Activated CD4-positive, alpha-beta T cell treated with anti-CD3 and anti-CD28 coated beads, Interleukin-2, amount 50 U/mL, for 4 hours (primary cell): ENCODE results near the gene GLP1R.
A peak's percentile ranks its signal among the peaks of the same experiment; 100 is the strongest.
"Not testable (repeated sequence)": the region's sequence is repeated elsewhere in the genome, so short reads cannot be mapped to it uniquely, and the experiment has no call there.

ENCODE experiments used
- DNase-seq, 2 experiments: peaks; one replicate each; pipeline ENCODE4 v3.0.0-alpha.2; 2020

The GLP1R gene

DNA sequence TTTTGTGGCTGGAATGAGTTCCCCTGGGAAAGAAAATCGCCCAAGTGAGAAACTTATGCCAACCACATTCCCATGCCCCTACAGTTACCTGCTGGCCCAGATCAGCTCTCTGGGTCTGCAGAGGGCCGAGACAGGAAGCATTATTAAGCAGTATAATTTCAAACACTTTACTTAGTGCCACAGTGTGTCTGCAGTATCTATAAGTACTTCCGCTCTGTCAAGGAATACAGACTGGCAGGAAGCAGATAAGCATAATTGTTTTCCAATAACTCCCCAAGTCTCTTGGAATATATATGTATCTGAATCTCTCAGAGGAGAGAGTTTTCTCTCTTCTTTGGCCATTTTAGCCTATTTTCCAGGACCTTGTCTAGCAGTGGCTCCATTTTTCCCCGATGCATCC, 41.5 kb downstream of the GLP1R start:
- DNase-seq, result no peak

- no peak for DNase-seq
Measured at GRCh38 chr6:39091220-39091619, 42.6 kb downstream of the GLP1R start.

DNA sequence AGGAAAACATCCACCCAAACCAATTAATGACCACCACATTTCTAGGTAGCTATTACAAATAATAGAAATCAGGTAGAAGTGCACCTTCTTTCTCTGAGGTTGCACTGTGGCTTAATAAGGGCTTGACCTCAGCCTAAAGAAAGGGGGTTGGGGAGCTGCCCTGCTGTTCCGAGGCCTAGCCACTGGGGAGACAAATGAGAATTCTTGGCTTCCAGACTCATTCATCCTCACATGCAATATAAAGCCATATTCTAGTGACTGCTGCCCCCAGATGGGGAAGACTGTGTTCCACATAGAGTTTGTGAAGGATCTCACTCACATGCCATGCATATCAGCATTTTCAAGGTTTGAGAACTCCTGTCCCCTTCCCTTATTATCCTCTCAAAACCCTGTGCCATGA, 43.5 kb downstream of the GLP1R start:
- DNase-seq, result no peak

DNA sequence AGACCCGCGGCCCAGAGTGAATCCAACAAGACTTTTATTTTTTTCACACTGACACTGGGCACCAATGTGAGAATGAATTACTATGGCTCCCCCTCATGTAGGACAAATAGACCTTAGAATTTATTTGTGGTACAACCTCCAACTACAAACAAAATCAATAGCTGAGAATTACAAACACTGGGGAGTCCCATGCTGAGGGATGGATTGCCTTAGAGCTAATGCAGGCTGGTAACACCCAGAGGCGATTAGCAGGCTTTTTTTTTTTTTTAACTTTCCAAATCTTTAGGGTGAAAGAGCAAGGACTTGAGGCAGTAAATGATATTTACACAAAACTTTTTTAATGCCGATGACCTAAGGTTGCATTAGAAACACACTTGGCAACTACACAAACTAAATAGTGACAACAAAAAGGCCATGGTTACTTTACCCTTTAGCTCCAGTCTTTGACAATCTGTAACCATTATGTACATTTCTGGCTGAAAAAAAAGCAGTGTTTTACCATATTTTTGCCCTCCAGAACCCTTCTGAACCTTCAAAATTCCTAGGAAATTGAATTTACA, 44.6 kb downstream of the GLP1R start:
- DNase-seq, result no peak

DNA sequence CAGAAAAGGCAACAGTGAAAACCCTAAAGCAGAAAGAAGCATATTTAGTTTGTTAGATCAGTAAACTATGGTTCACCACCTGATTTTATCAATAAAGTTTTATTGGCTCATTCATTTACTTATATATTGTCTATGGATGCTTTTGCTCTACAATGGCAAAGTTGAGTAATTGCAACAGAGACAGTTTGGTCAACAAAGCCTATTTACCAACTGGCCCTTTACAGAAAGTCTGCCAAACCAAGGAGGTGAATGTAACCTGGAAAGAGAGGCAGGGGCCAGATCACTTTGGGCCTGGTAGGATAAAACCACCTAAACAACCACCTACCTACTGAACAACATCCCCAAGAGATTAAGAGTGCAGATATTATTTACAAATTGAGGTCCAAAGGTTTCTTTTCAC, 47.0 kb downstream of the GLP1R start:
- no peak for DNase-seq

- no peak for DNase-seq
Measured at GRCh38 chr6:39100358-39100757, 51.8 kb downstream of the GLP1R start.

- DNase-seq, result no peak
Measured at GRCh38 chr6:39102071-39102820, 53.7 kb downstream of the GLP1R start.

DNA sequence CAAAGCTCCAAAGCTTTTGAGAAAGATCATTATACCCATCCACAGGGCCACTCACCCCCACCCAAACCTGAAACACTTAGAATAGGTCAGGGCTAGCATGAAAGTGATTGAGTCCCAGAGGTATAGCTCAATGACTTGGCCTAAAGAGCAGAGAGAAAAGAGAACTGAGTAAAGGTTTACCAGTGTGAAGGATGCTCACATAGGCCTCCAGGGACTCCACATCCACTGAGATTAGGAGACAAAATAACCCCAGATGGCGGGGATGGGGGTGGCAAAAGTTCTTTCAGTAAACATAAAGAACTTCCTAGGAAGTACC, 54.2 kb downstream of the GLP1R start:
- no peak for DNase-seq

DNA sequence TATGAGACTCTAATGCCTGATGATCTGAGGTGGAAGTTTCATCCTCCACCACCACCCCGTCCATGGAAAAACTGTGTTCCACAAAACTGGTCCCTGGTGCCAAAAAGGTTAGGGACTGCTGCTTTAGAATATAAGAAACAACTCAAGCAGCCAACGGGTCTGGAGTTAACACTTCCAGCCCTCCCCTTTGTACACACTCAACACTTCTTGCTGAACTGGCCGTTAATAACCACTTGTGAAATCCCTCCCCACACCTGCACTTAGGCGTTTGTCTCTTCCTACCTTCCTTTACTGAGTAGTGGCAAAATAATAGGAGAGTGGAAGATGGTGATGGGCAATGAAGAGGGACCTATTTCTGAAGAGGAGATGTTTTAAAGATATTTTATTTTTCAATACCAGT, 55.9 kb downstream of the GLP1R start:
- DNase-seq, result no peak

DNA sequence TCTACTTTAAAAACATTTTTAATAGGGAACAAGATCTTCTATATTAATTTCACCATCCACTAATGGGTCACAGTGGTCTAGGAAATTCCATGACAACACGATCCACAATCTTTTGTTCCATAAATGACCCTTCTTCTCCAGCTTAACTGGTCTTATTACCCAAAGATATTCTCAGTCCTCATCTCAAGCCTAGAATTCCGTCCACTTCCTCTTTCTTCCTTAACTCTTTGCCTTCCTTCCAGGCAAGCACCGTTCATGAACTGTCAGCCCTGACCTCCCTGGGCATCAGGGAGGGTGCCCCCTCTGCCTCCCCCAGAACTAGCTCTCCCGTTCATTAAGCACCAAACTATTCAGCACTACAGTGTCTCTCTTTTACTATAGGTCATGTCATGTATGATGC, 58.5 kb downstream of the GLP1R start:
- no peak for DNase-seq

DNA sequence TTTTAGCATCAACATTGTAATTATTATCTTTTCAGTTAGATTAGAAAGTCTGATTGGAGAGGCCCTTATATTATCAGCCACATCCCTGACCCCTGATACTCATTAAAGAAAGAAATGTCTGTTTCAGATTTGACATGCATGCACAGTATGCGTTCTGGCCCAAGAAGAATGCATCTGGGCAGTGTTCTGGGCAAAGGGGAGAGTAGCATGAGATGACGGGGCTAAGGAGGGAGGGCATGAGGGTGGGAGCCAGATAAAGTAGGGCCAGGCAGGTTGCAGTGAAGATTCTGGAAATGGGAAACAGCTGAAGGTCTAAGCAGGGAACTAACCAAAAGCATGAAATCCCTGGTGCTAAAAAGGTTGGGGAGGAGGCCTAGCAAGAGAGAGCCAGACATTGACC, 59.1 kb downstream of the GLP1R start:
- DNase-seq, result no peak

GRCh38 chr6:39108041-39108839, 59.7 kb downstream of the GLP1R start:
- no peak for DNase-seq

DNA sequence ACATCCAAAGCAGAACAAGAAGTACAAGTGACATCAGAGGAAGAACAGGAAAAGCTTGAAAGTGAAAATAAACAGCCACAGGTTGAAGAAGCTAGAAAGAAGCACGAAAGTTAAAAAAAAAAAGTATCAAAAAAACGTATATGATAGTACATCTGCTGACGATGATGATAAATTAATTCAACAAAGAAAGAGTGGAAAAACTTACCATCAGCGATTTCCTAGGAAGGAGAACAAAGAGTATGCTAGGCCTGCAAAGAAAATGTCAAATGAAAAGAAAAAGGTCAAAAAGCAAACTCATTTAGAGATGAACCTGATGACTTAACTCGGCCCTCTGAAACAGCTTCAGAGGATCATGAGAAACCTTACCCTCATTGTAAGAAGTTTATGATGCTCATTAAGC, 62.7 kb downstream of the GLP1R start:
- DNase-seq, result no peak

DNA sequence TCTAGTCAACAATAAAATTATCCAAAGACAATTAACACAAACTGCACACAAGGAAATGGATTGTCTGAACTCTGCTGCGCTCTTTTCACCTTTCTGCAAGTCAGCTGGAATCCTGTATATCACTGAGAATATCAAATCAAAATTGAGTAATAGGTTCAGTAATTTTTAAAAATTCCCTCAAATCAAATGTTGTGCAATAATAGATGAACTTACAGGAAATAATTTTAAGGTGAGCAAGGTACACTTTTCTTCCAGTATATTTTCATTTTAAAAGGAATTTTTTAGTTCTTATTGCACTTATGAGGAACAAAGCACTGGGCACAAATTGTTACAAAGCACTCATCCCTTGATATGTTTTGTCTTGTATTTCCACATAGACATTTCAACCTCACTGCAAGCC, 65.2 kb downstream of the GLP1R start:
- DNase-seq, result no peak

DNA sequence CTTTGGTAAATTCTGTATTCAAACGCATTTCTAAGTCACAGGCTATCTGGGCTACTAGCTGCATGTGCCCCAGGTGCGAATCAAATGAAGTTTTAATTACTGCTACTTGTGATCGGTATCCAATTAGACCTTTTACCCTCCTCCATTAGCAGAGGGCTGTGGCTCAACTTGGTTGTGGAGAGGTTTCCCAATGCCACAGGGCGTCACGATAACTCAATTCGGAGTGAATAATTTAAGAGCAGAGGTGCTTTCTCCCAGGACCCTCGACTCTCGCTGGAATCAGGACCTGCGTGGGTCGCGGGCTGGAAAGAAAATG, 65.8 kb downstream of the GLP1R start:
- no peak for DNase-seq

GRCh38 chr6:39114704-39115599, 66.4 kb downstream of the GLP1R start, which contains the start of gene SAYSD1:
SAYSD1 (minus strand) TSS chr6:39115186; CDS start chr6:39115089, 97 bp downstream.
- peak; percentile 85 to 90 for DNase-seq

DNA sequence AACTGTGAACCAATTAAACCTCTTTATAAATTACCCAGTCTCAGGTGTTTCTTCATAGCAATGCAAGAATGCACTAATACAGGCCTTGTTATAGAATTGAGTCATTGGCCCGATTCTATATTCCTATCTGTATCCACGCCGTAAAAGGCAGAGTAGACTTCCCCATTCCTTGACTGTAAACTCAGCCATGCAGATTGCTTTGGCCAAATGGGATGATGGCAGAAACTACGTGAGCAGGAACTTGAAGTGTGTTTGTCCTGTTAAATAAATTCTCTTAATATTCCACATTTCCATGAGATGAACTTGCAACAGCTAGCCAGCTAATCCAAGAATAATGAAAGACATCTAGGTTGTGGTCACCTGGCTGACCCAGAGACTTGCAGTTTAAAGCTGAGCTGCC, 70.3 kb downstream of the GLP1R start:
- no peak for DNase-seq

- DNase-seq, result no peak
Measured at GRCh38 chr6:39124114-39124513, 75.5 kb downstream of the GLP1R start.

GRCh38 chr6:39128106-39128505, 79.5 kb downstream of the GLP1R start:
- DNase-seq, result no peak

DNA sequence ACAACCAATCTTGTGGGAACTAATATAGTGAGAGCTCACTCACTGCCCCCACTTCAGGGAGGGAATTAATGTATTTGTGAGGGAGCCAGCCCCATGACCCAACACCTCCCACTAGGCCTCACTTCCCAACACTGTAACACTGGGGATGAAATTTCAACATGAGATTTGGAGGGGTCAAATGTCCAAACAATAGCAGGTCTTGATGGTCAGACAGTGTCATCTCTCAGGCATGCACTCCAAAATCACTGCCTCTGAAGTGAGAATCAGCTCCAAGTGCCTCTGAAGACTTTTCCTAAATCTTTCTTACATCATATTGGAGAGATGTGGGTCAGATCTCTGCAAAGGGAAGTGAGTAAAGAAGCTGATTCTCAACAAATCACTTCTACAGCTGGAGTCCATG, 80.3 kb downstream of the GLP1R start:
- DNase-seq, result no peak

DNA sequence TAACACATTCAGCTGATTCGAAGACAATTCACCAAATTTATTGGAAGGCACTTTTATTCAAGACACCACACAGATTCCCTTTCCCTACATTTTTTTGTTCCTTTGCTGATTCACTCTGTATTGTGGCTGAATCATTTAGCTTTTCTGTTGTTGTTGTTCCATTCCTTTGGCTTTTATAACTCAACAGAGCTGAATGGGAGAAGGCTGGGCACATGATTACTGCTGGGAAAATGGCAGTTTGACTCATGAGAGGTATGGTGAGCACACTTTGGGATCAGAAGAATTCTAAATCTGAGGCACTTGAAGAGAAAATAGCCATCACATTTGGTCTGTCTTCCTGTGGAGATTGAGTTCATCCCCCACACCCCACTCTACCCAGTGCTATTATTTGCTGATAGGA, 82.1 kb downstream of the GLP1R start:
- no peak for DNase-seq

- DNase-seq, result not testable (repeated sequence)
Measured at GRCh38 chr6:39134761-39135160, 86.2 kb downstream of the GLP1R start.

DNA sequence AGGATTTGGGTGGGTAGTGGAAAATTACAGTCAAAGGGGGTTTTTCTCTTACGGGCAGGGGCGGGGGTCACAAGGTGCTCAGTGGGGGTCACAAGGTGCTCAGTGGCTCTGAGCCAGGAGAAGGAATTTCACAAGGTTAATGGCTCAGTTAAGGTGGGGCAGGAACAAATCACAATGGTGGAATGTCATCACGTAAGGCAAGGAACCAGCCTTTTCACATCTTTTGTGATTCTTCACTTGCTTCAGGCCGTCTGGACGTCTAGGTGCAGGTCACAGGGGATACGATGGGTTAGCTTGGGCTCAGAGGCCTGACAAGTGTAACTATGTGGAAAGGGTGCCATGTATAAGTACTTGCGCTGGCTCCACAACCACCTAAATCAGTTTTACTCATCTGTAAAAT, 87.6 kb downstream of the GLP1R start:
- not testable (repeated sequence) for DNase-seq
